WTC11 (cell line): ENCODE measurements around the gene SNX15. TPM values are rescaled to one million over a fixed set of nuclear protein-coding genes. Genes with fewer than 3 reads are reported as not detected.

Source experiments
- ATAC-seq: fragments of 200-7000 bp; cut with Tn5 transposase; 2 replicates; pipeline ENCODE4 v1.10.0; 2021; ENCODE audit warnings: mild to moderate bottlenecking, moderate library complexity
- CTCF ChIA-PET: fragments of 300-600 bp; sonication (Branson Sonifier 250); formaldehyde crosslinking; loops from one replicate; lab custom pipeline; 2021; ENCODE audit warnings: antibody characterized with exemption; lab: Charles Lee
- POLR2A ChIA-PET: fragments of 350-600 bp; sonication (Branson Sonifier 250); formaldehyde crosslinking; loops from one replicate; lab custom pipeline; 2021; ENCODE audit warnings: antibody characterized with exemption; lab: Charles Lee
- DNase-seq: peaks from one replicate; pipeline ENCODE4 v3.0.0; 2021; ENCODE audit warnings: low spot score
- H3K27ac Mint-ChIP-seq: 2 replicates; pipeline ENCODE4 v1.8.0; 2021; ENCODE audit warnings: mixed read lengths
- H3K27me3 Mint-ChIP-seq: 2 replicates; pipeline ENCODE4 v1.8.0; 2021; ENCODE audit warnings: low read depth, mild to moderate bottlenecking, moderate library complexity, mixed read lengths
- H3K36me3 Mint-ChIP-seq: 2 replicates; pipeline ENCODE4 v1.8.0; 2021; ENCODE audit warnings: mixed read lengths
- H3K4me1 Mint-ChIP-seq: 2 replicates; pipeline ENCODE4 v1.8.0; 2022; ENCODE audit warnings: mixed read lengths
- H3K4me3 Mint-ChIP-seq: 2 replicates; pipeline ENCODE4 v1.8.0; 2021; ENCODE audit warnings: mild to moderate bottlenecking, moderate library complexity, mixed read lengths
- H3K9me3 Mint-ChIP-seq: 2 replicates; pipeline ENCODE4 v1.8.0; 2021; ENCODE audit warnings: mixed read lengths
- ELF4 ChIP-seq: sonication (generic); formaldehyde crosslinking; IDR thresholded peaks from 2 replicates; pipeline ENCODE4 v1.8.1; 2022; ENCODE audit warnings: low read depth, mild to moderate bottlenecking, moderate library complexity, missing genetic modification reagents
- EMX1 ChIP-seq: fragments of 250-450 bp; sonication (Bioruptor Pico); IDR thresholded peaks from 2 replicates; pipeline ENCODE4 v1.8.0; 2021; ENCODE audit warnings: mild to moderate bottlenecking
- ERG ChIP-seq: fragments of 250-450 bp; sonication (Bioruptor Pico); IDR thresholded peaks from 2 replicates; pipeline ENCODE4 v1.8.0; 2021; ENCODE audit warnings: mild to moderate bottlenecking
- ETV6 ChIP-seq: sonication (generic); formaldehyde crosslinking; IDR thresholded peaks from 2 replicates; pipeline ENCODE4 v1.8.1; 2022; ENCODE audit warnings: mild to moderate bottlenecking, missing genetic modification reagents
- FOXP1 ChIP-seq: sonication (generic); formaldehyde crosslinking; IDR thresholded peaks from 2 replicates; pipeline ENCODE4 v1.8.0; 2022; ENCODE audit warnings: missing genetic modification reagents, mild to moderate bottlenecking, moderate library complexity, borderline replicate concordance
- IRF1 ChIP-seq: sonication (generic); formaldehyde crosslinking; IDR thresholded peaks from 2 replicates; pipeline ENCODE4 v1.8.0; 2023; ENCODE audit warnings: missing genetic modification reagents
- NR2C2 ChIP-seq: sonication (generic); formaldehyde crosslinking; IDR thresholded peaks from 2 replicates; pipeline ENCODE4 v1.8.0; 2022; ENCODE audit warnings: mild to moderate bottlenecking, missing genetic modification reagents
- PRRX2 ChIP-seq: fragments of 250-450 bp; sonication (Bioruptor Pico); IDR thresholded peaks from 2 replicates; pipeline ENCODE4 v1.8.0; 2021; ENCODE audit warnings: mild to moderate bottlenecking
- SMAD4 ChIP-seq: sonication (generic); formaldehyde crosslinking; IDR thresholded peaks from 2 replicates; pipeline ENCODE4 v1.8.0; 2022; ENCODE audit warnings: mild to moderate bottlenecking, missing genetic modification reagents
- USF1 ChIP-seq: sonication (generic); formaldehyde crosslinking; IDR thresholded peaks from 2 replicates; pipeline ENCODE4 v1.8.0; 2022; ENCODE audit warnings: mild to moderate bottlenecking, missing genetic modification reagents
- ZBTB21 ChIP-seq: sonication (generic); formaldehyde crosslinking; IDR thresholded peaks from 2 replicates; pipeline ENCODE4 v1.8.1; 2023; ENCODE audit warnings: mild to moderate bottlenecking, missing genetic modification reagents, borderline replicate concordance
- ZNF121 ChIP-seq: sonication (generic); formaldehyde crosslinking; IDR thresholded peaks from 2 replicates; pipeline ENCODE4 v1.8.0; 2023; ENCODE audit warnings: missing genetic modification reagents
- ZNF532 ChIP-seq: fragments of 250-450 bp; sonication (Bioruptor Pico); IDR thresholded peaks from 2 replicates; pipeline ENCODE4 v1.9.0; 2021; ENCODE audit warnings: mild to moderate bottlenecking, borderline replicate concordance
- total RNA-seq: library from RNA; stranded (reverse); gene quantifications from 3 replicates; pipeline ENCODE4 v1.2.3, GENCODE V29; 2021
- TF ChIP-seq, protein P1 (sequence below): sonication (generic); formaldehyde crosslinking; IDR thresholded peaks from 2 replicates; pipeline ENCODE4 v1.8.0; 2022; ENCODE audit warnings: missing genetic modification reagents
- TF ChIP-seq, protein P2 (sequence below): sonication (generic); formaldehyde crosslinking; IDR thresholded peaks from 2 replicates; pipeline ENCODE4 v1.8.1; 2023; ENCODE audit warnings: mild to moderate bottlenecking, moderate library complexity, missing genetic modification reagents
- TF ChIP-seq, protein P3 (sequence below): sonication (generic); formaldehyde crosslinking; IDR thresholded peaks from 2 replicates; pipeline ENCODE4 v1.8.0; 2022; ENCODE audit warnings: mild to moderate bottlenecking, missing genetic modification reagents

Gene SNX15
- total RNA-seq, 1 experiment from 2014 or later, result 17.6 TPM

DNA sequence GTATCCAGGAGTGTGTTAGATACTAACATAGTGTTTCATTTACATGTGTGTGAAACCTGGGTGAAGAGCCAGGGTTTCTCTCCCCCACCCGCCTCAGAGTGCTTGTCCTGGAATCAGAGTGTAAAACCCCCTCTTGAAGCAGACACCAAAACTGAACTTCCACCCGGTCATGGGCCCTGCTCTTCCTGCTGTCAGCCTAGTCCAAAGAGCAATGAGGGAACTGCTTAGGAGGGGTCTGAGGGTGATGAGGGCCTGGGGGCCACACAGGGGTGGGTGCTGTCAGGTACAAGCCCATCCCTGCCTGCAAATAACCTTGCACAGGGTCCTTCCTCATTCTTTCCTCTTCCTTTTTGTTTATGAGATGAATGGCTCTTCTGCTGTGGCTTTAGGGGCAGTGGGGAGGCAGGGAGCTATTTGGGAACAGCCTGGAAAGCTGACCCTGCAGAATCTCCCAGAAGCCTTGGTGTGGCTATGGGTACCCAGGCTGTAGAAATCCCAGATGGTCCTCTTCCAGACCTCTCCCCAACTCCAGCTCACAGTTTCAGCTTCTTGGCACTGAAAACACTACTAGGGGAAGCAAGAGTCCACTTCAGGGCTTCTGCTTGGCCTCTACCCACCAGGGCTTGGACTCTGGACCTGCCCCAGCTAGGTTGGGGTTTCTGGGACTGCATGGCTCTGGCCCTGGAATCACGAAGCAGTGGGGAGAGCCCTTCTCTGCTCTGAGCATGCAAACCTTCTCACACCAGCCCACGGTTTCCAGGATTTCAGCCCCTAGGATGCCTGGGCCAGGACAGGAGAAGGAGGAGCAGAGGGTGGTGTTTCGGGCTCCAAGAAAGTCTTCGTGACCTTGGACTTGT, 39.0 kb upstream of the SNX15 start:
- ChIA-PET POLR2A (no interaction called here), CTCF (interaction anchor here (0.8 to 1.3 kb wide), 3 partner anchors 16 to 161 kb away, joined by 4 read pairs; partner anchors contain the start of genes ARL2 and MAJIN)
- Mint-ChIP-seq H3K27ac (no peak overlapping the region), H3K27me3 (no peaks in the 10 kb centered on the region; the same call in 1 of the 2 replicates), H3K4me3 (no peak overlapping the region), H3K4me1 (0 out of 2 replicates have a peak, but pooled peaks cover 5% of the 10 kb centered on the region), H3K36me3 (no peaks in the 10 kb centered on the region), H3K9me3 (no peaks in the 10 kb centered on the region)
- DNase-seq (no peak), ATAC-seq (no peak)
- TF ChIP-seq ZNF121 (no peak), ETV6 (CRISPR knock-in tag) (no peak), SMAD4 (no peak)

DNA sequence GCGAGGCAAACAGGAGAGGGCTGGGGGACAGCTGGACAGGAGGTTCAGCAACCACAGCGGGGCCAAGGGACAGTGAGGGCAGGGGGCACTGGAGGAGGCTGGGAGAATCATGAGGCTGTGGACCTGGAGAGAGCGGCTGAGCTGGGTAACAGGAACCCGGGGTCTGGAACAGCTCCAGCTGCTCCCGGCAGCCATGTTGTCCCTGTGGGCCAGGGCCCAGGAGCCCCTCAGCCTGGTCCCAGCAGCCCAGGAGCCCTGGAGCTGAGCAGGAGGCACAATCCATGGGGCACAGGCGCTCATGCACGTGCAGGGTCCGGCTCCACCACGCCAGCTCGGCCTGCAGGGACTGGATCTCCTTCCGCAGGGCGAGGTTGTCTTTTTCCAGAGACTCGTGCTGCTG, 37.8 kb upstream of the SNX15 start:
- ChIA-PET POLR2A (no interaction called here), CTCF (interaction anchor here (0.5 to 1.3 kb wide), 4 partner anchors 17 to 160 kb away, joined by 3 to 6 read pairs (median 4); partner anchors contain the start of gene MAJIN)
- TF ChIP-seq PRRX2 (no peak), ELF4 (CRISPR knock-in tag) (no peak), ZNF532 (CRISPR knock-in tag) (no peak), USF1 (CRISPR knock-in tag) (no peak), FOXP1 (CRISPR knock-in tag) (no peak), ZBTB21 (CRISPR knock-in tag) (no peak), ERG (CRISPR knock-in tag) (no peak), SMAD4 (no peak), IRF1 (CRISPR knock-in tag) (no peak), NR2C2 (CRISPR knock-in tag) (no peak), EMX1 (CRISPR knock-in tag) (no peak)
- TF ChIP-seq, protein P1, sequence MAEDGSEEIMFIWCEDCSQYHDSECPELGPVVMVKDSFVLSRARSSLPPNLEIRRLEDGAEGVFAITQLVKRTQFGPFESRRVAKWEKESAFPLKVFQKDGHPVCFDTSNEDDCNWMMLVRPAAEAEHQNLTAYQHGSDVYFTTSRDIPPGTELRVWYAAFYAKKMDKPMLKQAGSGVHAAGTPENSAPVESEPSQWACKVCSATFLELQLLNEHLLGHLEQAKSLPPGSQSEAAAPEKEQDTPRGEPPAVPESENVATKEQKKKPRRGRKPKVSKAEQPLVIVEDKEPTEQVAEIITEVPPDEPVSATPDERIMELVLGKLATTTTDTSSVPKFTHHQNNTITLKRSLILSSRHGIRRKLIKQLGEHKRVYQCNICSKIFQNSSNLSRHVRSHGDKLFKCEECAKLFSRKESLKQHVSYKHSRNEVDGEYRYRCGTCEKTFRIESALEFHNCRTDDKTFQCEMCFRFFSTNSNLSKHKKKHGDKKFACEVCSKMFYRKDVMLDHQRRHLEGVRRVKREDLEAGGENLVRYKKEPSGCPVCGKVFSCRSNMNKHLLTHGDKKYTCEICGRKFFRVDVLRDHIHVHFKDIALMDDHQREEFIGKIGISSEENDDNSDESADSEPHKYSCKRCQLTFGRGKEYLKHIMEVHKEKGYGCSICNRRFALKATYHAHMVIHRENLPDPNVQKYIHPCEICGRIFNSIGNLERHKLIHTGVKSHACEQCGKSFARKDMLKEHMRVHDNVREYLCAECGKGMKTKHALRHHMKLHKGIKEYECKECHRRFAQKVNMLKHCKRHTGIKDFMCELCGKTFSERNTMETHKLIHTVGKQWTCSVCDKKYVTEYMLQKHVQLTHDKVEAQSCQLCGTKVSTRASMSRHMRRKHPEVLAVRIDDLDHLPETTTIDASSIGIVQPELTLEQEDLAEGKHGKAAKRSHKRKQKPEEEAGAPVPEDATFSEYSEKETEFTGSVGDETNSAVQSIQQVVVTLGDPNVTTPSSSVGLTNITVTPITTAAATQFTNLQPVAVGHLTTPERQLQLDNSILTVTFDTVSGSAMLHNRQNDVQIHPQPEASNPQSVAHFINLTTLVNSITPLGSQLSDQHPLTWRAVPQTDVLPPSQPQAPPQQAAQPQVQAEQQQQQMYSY, result no peak
- TF ChIP-seq, protein P2, sequence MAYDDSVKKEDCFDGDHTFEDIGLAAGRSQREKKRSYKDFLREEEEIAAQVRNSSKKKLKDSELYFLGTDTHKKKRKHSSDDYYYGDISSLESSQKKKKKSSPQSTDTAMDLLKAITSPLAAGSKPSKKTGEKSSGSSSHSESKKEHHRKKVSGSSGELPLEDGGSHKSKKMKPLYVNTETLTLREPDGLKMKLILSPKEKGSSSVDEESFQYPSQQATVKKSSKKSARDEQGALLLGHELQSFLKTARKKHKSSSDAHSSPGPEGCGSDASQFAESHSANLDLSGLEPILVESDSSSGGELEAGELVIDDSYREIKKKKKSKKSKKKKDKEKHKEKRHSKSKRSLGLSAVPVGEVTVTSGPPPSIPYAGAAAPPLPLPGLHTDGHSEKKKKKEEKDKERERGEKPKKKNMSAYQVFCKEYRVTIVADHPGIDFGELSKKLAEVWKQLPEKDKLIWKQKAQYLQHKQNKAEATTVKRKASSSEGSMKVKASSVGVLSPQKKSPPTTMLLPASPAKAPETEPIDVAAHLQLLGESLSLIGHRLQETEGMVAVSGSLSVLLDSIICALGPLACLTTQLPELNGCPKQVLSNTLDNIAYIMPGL (CRISPR knock-in tag), result no peak
- TF ChIP-seq, protein P3, sequence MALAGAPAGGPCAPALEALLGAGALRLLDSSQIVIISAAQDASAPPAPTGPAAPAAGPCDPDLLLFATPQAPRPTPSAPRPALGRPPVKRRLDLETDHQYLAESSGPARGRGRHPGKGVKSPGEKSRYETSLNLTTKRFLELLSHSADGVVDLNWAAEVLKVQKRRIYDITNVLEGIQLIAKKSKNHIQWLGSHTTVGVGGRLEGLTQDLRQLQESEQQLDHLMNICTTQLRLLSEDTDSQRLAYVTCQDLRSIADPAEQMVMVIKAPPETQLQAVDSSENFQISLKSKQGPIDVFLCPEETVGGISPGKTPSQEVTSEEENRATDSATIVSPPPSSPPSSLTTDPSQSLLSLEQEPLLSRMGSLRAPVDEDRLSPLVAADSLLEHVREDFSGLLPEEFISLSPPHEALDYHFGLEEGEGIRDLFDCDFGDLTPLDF, result no peak
- Mint-ChIP-seq H3K27me3 (no peaks in the 10 kb centered on the region; the same call in 1 of the 2 replicates), H3K27ac (no peak overlapping the region), H3K9me3 (no peaks in the 10 kb centered on the region), H3K4me1 (0 out of 2 replicates have a peak, but pooled peaks cover 5% of the 10 kb centered on the region), H3K36me3 (no peaks in the 10 kb centered on the region), H3K4me3 (no peak overlapping the region)
- no peak for DNase-seq
- peak; percentile 32 for ATAC-seq
